ENCODE measurements around the gene PTPRF.
A peak's percentile ranks its signal among the peaks of the same experiment; 100 is the strongest.
"Not testable (repeated sequence)": the region's sequence is repeated elsewhere in the genome, so short reads cannot be mapped to it uniquely, and the experiment has no call there.

Gene PTPRF

DNA sequence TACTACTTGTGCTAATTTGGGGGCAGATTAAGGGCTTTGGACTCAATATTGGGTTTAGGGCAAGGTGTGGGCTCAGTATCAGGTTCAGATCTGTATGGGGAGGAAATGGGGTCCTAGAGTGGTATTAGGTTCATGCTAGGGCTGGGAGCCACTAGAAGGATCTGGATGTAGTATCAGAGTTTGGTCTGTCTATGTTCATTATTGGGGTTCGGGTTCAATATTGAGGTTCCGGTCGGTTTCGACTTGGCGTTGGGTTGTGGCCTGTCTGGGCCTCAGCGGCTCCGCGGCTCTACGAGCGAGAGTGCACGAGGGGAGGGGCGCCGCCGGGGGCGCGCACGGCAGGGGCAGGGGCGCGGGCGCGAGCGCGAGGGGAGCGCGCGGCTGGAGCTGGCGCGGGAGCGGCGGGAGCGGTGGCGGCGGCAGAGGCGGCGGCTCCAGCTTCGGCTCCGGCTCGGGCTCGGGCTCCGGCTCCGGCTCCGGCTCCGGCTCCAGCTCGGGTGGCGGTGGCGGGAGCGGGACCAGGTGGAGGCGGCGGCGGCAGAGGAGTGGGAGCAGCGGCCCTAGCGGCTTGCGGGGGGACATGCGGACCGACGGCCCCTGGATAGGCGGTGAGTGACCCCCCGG, at the start of gene PTPRF:
Gene PTPRF (plus strand): TSS at position 401 of the 624 bp plus-strand sequence. CDS start 14,193 bp downstream, outside the sequence.
- Histone ChIP-seq H3K36me3 (ENCODE audit: control insufficient read depth, low read depth, low read length) (no peaks in the 10 kb centered on the region), H3K9me3 (ENCODE audit: control insufficient read depth, low read depth, low read length) (no peaks in the 10 kb centered on the region), H3K4me1 (ENCODE audit: control insufficient read depth, low read depth, low read length) (peaks cover 28% of the 10 kb centered on the region), H3K27ac (ENCODE audit: low read length) (no peak within 1 kb of the TSS), H3K4me3 (ENCODE audit: low read length) (peak within 1 kb of the TSS; percentile 89), H3K27me3 (ENCODE audit: control insufficient read depth, insufficient read depth, low read length) (peaks cover 19% of the 10 kb centered on the region), H3K9ac (ENCODE audit: low read length) (peak within 1 kb of the TSS; percentile 77)

GRCh38 chr1:43481491-43481890, 49.2 kb upstream of the PTPRF start:
- Histone ChIP-seq H3K4me3 (ENCODE audit: low read length) (no peak overlapping the region), H3K36me3 (ENCODE audit: control insufficient read depth, low read depth, low read length) (no peaks in the 10 kb centered on the region), H3K27ac (ENCODE audit: low read length) (no peak overlapping the region), H3K9me3 (ENCODE audit: control insufficient read depth, low read depth, low read length) (no peaks in the 10 kb centered on the region), H3K27me3 (ENCODE audit: control insufficient read depth, insufficient read depth, low read length) (no peaks in the 10 kb centered on the region), H3K4me1 (ENCODE audit: control insufficient read depth, low read depth, low read length) (no peaks in the 10 kb centered on the region), H3K9ac (ENCODE audit: low read length) (no peak overlapping the region)

DNA sequence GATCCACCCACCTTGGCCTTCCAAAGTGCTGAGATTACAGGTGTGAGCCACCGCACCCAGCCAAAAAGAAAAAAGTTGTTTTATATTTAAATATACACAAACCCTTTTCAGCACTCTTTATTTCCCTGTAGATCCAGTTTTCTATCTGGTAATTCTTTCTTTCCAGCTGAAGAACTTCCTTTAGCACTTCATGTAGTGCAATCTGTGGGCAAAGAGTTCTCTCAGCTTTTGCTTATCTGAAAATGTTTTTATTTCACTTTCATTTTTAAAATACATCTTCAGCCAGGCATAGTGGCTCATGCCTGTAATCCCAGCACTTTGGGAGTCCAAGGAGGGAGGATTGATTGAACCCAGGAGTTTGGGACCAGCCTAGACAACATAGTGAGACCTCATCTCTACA, 48.5 kb upstream of the PTPRF start:
- Histone ChIP-seq H3K27me3 (ENCODE audit: control insufficient read depth, insufficient read depth, low read length) (no peaks in the 10 kb centered on the region), H3K36me3 (ENCODE audit: control insufficient read depth, low read depth, low read length) (no peaks in the 10 kb centered on the region), H3K9ac (ENCODE audit: low read length) (no peak overlapping the region), H3K27ac (ENCODE audit: low read length) (no peak overlapping the region), H3K9me3 (ENCODE audit: control insufficient read depth, low read depth, low read length) (no peaks in the 10 kb centered on the region), H3K4me1 (ENCODE audit: control insufficient read depth, low read depth, low read length) (no peaks in the 10 kb centered on the region), H3K4me3 (ENCODE audit: low read length) (no peak overlapping the region)

- Histone ChIP-seq H3K9ac (ENCODE audit: low read length) (no peak overlapping the region), H3K9me3 (ENCODE audit: control insufficient read depth, low read depth, low read length) (no peaks in the 10 kb centered on the region), H3K27ac (ENCODE audit: low read length) (no peak overlapping the region), H3K4me3 (ENCODE audit: low read length) (no peak overlapping the region), H3K27me3 (ENCODE audit: control insufficient read depth, insufficient read depth, low read length) (no peaks in the 10 kb centered on the region), H3K4me1 (ENCODE audit: control insufficient read depth, low read depth, low read length) (no peaks in the 10 kb centered on the region), H3K36me3 (ENCODE audit: control insufficient read depth, low read depth, low read length) (no peaks in the 10 kb centered on the region)
Measured at GRCh38 chr1:43484367-43484766, 46.3 kb upstream of the PTPRF start.

- Histone ChIP-seq H3K4me1 (ENCODE audit: control insufficient read depth, low read depth, low read length) (no peaks in the 10 kb centered on the region), H3K27ac (ENCODE audit: low read length) (no peak overlapping the region), H3K9me3 (ENCODE audit: control insufficient read depth, low read depth, low read length) (no peaks in the 10 kb centered on the region), H3K4me3 (ENCODE audit: low read length) (no peak overlapping the region), H3K9ac (ENCODE audit: low read length) (no peak overlapping the region), H3K36me3 (ENCODE audit: control insufficient read depth, low read depth, low read length) (no peaks in the 10 kb centered on the region), H3K27me3 (ENCODE audit: control insufficient read depth, insufficient read depth, low read length) (no peaks in the 10 kb centered on the region)
Measured at GRCh38 chr1:43488165-43488564, 42.5 kb upstream of the PTPRF start.

DNA sequence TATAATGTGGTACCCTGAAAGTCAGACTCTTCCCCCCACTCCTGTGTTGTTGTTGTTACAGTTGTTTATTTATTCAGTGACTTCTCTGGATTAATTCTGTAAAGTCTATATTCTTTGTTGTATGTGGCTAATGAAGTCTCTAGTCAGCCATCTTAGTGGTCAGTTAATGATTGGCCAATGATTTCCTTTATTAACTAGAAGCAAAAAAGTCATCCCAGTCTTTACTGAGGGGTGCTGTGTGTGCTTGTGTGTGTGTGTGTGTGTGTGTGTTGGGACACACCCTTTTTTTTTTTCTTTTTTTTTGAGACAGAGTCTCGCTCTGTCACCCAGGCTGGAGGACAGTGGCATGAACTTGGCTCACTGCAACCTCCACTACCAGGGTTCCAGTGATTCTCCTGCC, 39.6 kb upstream of the PTPRF start:
- Histone ChIP-seq H3K4me3 (ENCODE audit: low read length) (no peak overlapping the region), H3K4me1 (ENCODE audit: control insufficient read depth, low read depth, low read length) (peaks cover 13% of the 10 kb centered on the region), H3K27me3 (ENCODE audit: control insufficient read depth, insufficient read depth, low read length) (no peaks in the 10 kb centered on the region), H3K9me3 (ENCODE audit: control insufficient read depth, low read depth, low read length) (no peaks in the 10 kb centered on the region), H3K27ac (ENCODE audit: low read length) (no peak overlapping the region), H3K9ac (ENCODE audit: low read length) (no peak overlapping the region), H3K36me3 (ENCODE audit: control insufficient read depth, low read depth, low read length) (no peaks in the 10 kb centered on the region)

GRCh38 chr1:43492826-43493225, 37.9 kb upstream of the PTPRF start:
- H3K9ac ChIP-seq (ENCODE audit: low read length): no peak overlapping the region
- no peaks in the 10 kb centered on the region for H3K36me3 ChIP-seq (ENCODE audit: control insufficient read depth, low read depth, low read length)
- no peak overlapping the region for H3K4me3 ChIP-seq (ENCODE audit: low read length)
- peaks cover 13% of the 10 kb centered on the region for H3K4me1 ChIP-seq (ENCODE audit: control insufficient read depth, low read depth, low read length)
- H3K27ac ChIP-seq (ENCODE audit: low read length): no peak overlapping the region
- no peaks in the 10 kb centered on the region for H3K27me3 ChIP-seq (ENCODE audit: control insufficient read depth, insufficient read depth, low read length)
- H3K9me3 ChIP-seq (ENCODE audit: control insufficient read depth, low read depth, low read length): no peaks in the 10 kb centered on the region

DNA sequence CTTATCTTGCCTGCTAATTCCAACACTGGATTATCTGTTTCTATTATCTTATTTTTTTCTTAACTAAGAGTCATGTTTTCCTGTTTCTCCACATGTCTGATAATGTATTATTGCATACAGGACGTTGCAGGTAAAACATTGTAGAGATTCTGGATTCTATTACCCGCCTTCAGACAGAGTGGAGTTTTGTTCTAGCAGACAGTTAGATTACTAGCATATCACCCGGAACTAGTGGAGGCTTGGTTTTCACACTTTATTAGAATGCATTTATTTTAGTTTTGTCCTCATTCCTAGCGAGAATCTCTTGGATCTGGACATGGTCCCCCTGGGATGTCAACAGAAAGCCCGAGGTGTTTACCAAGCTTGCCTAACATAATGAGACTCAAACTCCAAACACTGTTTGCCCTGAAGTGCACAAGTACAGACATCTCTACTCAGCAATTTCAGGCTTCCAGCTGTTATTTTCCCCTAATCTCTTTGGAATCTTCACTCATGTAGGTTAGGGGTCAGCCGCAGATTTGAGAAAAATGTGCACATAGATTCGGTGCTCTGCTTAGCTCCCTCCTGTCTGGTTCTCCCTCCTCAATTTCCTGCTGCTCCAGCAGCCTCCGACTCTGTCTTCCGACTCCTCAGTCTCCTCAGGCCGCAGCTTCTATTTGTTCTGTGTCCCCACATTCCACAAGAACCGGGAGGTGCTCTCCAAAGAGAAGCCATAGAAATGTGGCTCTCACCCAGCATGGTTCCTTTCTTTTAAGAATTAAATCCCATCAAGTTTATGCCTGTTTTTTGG, 36.8 kb upstream of the PTPRF start:
- Histone ChIP-seq H3K9ac (ENCODE audit: low read length) (peak overlapping the region; percentile 11), H3K27ac (ENCODE audit: low read length) (no peak overlapping the region), H3K9me3 (ENCODE audit: control insufficient read depth, low read depth, low read length) (no peaks in the 10 kb centered on the region), H3K4me3 (ENCODE audit: low read length) (peak overlapping the region; percentile 23), H3K27me3 (ENCODE audit: control insufficient read depth, insufficient read depth, low read length) (no peaks in the 10 kb centered on the region), H3K36me3 (ENCODE audit: control insufficient read depth, low read depth, low read length) (no peaks in the 10 kb centered on the region), H3K4me1 (ENCODE audit: control insufficient read depth, low read depth, low read length) (peaks cover 13% of the 10 kb centered on the region)

- Histone ChIP-seq H3K9me3 (ENCODE audit: control insufficient read depth, low read depth, low read length) (no peaks in the 10 kb centered on the region), H3K36me3 (ENCODE audit: control insufficient read depth, low read depth, low read length) (no peaks in the 10 kb centered on the region), H3K9ac (ENCODE audit: low read length) (no peak overlapping the region), H3K27me3 (ENCODE audit: control insufficient read depth, insufficient read depth, low read length) (no peaks in the 10 kb centered on the region), H3K4me3 (ENCODE audit: low read length) (no peak overlapping the region), H3K27ac (ENCODE audit: low read length) (no peak overlapping the region), H3K4me1 (ENCODE audit: control insufficient read depth, low read depth, low read length) (peaks cover 13% of the 10 kb centered on the region)
Measured at GRCh38 chr1:43495204-43495603, 35.5 kb upstream of the PTPRF start.

- Histone ChIP-seq H3K4me1 (ENCODE audit: control insufficient read depth, low read depth, low read length) (peaks cover under 1% of the 10 kb centered on the region), H3K9me3 (ENCODE audit: control insufficient read depth, low read depth, low read length) (no peaks in the 10 kb centered on the region), H3K27ac (ENCODE audit: low read length) (no peak overlapping the region), H3K36me3 (ENCODE audit: control insufficient read depth, low read depth, low read length) (no peaks in the 10 kb centered on the region), H3K4me3 (ENCODE audit: low read length) (no peak overlapping the region), H3K9ac (ENCODE audit: low read length) (no peak overlapping the region), H3K27me3 (ENCODE audit: control insufficient read depth, insufficient read depth, low read length) (no peaks in the 10 kb centered on the region)
Measured at GRCh38 chr1:43499898-43500297, 30.8 kb upstream of the PTPRF start.

- H3K36me3 ChIP-seq (ENCODE audit: control insufficient read depth, low read depth, low read length); H3K4me1 ChIP-seq (ENCODE audit: control insufficient read depth, low read depth, low read length): not testable (repeated sequence)
Measured at GRCh38 chr1:43501806-43502205, 28.9 kb upstream of the PTPRF start.

GRCh38 chr1:43503534-43503933, 27.1 kb upstream of the PTPRF start:
- H3K9ac ChIP-seq (ENCODE audit: low read length): no peak overlapping the region

More at GRCh38 chr1:43501806-43502205, 28.9 kb upstream of the PTPRF start:
- H3K9ac ChIP-seq (ENCODE audit: low read length); H3K27me3 ChIP-seq (ENCODE audit: control insufficient read depth, insufficient read depth, low read length); H3K27ac ChIP-seq (ENCODE audit: low read length); H3K9me3 ChIP-seq (ENCODE audit: control insufficient read depth, low read depth, low read length); H3K4me3 ChIP-seq (ENCODE audit: low read length): not testable (repeated sequence)

More at GRCh38 chr1:43503534-43503933, 27.1 kb upstream of the PTPRF start:
- Histone ChIP-seq H3K36me3 (ENCODE audit: control insufficient read depth, low read depth, low read length) (no peaks in the 10 kb centered on the region), H3K9me3 (ENCODE audit: control insufficient read depth, low read depth, low read length) (no peaks in the 10 kb centered on the region), H3K4me1 (ENCODE audit: control insufficient read depth, low read depth, low read length) (no peaks in the 10 kb centered on the region), H3K4me3 (ENCODE audit: low read length) (no peak overlapping the region), H3K27me3 (ENCODE audit: control insufficient read depth, insufficient read depth, low read length) (no peaks in the 10 kb centered on the region), H3K27ac (ENCODE audit: low read length) (no peak overlapping the region)

Data from iPS-18a (cell line).